ENCODE measurements around the gene LPXN.
"Not testable (repeated sequence)": the region's sequence is repeated elsewhere in the genome, so short reads cannot be mapped to it uniquely, and the experiment has no call there.

Gene LPXN

DNA sequence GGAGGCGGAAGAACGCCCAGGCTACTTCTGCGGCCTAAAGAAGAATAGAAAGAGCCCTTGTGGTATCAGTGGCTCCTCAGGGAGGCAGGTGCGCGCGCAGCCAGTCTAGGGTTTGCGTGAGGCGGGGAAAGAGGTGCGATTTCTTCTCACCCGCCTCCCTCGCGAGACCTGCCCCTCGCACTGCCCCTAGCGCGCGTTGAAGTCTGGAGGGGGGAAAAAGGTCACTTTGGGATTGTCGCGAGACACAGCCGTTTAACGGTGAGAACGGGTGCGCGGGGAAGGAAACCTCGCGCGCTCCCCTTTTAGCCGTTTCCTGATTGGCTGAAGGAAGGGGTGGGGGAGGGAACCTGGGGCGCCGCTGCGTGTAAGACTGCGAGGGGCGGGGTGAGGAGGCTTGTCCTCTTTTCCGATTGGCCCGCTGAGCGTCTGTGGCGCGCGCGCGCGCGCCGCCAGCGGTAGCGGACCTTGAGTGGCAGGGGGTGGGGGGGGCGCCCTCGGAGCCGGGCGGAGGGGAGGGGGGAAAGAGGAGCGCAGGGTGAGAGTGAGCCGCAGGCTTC lies 3.1 kb upstream of the LPXN start, which contains the start of gene ZFP91:
ZFP91 (plus strand) TSS at position 429 of the 557 bp plus-strand sequence. CDS start 219 bp downstream, outside the sequence.
- peak; percentile 95 for DNase-seq

DNA sequence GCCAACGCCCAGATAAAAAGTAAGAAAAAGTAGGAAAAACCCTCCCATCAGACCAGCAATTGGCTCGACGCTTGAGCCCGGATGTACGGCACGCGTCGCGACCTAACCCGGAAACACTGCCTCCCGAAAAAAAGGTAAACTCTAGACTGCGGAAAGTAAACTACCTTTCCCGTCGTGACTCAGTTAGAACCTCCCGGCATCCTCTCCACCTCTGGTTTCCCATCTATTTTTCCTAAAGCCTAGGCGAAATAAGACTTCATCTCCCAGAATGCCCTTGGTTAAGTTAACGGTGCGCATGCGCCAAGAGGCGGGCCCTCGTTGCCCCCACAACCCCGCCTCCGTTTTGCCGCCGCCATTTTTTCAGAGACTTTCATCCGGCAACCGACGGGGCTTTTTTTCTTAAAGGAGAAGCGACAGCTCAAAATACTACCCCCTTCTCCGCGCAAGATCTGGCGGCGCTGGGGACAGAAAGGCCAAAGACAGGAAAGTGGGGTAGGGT lies 2.5 kb upstream of the LPXN start:
- peak; percentile 87 for DNase-seq

DNA sequence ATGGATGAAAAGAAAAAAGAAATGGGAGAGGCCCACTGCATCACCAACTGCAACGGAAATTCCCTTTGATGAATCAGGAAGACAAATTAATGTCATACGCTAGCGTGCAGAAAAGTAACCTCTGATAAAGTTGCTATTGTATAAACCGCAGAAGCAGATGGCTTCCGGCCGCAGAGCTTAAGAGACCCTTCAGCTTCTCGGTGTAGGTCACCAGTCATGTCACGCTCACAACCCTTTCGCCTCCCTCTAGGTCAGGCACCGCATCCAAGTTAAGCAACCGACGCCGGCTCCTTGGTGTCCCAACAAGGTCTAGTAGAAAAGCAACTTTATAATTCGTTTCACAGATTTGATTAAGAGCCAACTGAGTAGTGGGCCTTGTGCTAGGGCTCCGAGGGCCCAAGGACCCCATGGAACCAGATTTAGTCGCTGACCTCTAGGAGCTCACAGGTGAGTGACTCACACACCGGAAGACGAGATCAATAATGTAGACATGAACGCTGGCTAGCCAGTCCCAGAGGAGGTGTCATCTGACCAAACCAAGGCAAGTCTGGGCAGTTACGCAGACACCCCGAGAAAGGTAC lies 2.0 kb upstream of the LPXN start:
- DNase-seq, result peak; percentile 72

GRCh38 chr11:58576887-58577471 lies 1.3 kb upstream of the LPXN start:
- no peak for DNase-seq

- no peak for DNase-seq
These were observed 775 bp downstream of the LPXN start for GRCh38 chr11:58574881-58575280.

GRCh38 chr11:58573451-58574104 lies 2.1 kb downstream of the LPXN start:
- DNase-seq, result peak; percentile 20

GRCh38 chr11:58572906-58573305 lies 2.8 kb downstream of the LPXN start:
- DNase-seq, result not testable (repeated sequence)

- DNase-seq, result peak; percentile 64
These were observed 7.7 kb downstream of the LPXN start for GRCh38 chr11:58567889-58568512.

DNA sequence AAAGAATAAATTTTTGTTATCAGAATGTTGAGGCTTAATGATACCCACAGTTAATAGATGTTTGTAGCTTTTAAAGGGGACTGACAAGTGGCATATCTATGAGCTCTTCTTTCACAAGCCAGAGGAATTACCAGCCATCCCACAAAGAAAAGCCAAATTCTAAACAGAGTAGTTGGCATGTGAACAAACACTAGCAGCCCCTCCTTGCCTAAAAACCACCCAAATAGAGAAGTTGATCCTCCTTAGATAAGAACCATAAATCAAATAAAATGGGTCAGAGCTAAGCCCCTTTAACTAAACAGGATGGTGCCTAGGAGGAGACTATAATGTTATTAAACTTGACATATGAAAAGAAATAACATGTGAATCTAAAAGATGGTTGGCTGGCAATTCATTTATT lies 11.4 kb downstream of the LPXN start:
- DNase-seq, result no peak

DNA sequence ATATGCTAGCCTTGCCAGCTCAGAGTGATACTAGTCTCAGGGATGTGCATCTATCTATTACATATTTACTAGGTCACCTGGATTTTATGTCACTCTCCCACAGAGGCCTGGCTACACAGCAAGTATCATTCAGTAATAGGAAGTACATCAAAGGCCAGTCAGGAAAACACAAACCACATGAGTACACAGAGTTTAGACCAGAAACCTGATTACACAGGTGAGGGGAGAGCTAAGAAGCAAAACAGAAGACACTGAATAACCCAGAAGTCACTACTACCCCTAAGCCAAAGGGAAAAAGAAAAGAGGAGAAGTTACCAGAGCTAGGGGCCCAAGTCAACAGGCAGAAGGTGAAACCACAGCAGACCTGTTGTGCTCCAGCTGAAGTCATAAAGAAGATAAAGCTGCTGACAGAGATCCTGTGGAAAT lies 13.3 kb downstream of the LPXN start:
- no peak for DNase-seq

DNA sequence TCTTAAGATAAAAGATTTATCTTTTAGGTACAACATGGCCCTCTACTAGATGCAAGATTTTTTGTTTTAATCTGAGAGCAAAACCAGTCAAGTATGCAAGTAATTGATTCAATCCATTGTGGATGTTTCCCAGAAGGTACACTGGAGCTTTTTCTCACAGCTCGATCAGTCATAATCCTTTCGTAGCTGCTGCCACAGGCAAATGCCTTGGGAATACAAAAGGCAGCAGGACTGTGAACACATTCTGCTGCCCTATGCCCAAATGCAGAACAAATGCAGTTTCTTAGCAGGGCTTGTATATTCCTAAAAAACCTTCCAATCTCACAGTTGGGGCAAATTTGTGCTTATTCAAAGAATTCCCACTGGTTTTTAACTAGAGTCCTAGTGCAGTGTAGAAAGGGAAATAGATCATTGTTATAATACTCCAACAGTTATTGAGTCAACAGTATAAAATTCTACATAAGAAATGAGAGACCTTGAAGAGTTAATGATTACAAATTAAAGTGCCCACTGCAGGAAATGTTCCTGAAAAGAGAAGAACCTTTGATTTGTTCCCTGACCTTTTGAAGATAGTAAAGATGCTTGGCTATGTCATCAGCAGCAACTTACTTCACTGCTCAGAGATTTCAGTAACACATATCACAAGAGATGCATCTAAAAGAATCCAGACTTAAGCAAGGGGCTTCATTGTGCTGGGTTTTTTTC lies 14.1 kb downstream of the LPXN start:
- DNase-seq, result no peak

- no peak for DNase-seq
These were observed 14.8 kb downstream of the LPXN start for GRCh38 chr11:58560842-58561241.

DNA sequence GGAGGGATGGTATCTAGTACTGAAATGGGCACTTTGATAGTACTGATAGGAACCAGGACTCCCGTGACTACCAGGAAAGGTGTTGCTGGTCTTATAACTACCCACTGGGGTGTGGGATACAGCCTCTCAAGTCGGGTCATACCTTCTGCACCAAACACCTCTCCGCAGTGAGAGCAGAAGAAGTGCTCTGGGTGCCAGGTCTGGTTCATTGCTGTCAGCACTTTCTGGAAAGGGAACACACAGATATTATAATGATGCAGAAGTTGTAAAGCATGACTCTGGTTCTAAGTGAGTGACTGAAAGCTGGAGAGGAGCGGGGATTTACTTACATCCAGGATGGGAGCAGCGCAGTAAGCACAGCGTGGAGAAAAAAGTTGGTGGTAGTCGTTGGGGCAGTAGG lies 26.0 kb downstream of the LPXN start:
- no peak for DNase-seq

GRCh38 chr11:58546841-58547240 lies 28.8 kb downstream of the LPXN start:
- no peak for DNase-seq

DNA sequence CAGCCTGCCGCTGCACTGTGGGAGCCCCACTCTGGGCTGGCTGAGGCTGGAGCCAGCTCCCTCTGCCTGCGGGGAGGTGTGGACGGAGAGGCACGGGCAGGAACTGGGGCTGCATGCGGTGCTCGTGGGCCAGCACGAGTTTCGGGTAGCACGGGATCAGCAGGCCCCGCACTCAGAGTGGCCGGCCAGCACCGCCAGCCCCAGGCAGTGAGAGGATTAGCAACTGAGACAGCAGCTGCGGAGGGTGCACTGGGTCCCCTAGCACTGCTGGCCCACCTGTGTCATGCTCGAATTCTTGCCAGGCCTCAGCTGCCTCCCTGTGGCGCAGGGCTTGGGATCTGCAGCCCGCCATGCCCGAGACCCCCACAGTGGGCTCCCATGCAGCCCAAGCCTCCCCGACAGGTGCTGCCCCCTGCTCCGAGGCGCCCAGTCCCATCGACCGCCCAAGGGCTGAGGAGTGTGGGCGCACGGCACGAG lies 43.8 kb downstream of the LPXN start:
- no peak for DNase-seq

GRCh38 chr11:58530236-58530635 lies 45.4 kb downstream of the LPXN start:
- DNase-seq, result peak; percentile 33

DNA sequence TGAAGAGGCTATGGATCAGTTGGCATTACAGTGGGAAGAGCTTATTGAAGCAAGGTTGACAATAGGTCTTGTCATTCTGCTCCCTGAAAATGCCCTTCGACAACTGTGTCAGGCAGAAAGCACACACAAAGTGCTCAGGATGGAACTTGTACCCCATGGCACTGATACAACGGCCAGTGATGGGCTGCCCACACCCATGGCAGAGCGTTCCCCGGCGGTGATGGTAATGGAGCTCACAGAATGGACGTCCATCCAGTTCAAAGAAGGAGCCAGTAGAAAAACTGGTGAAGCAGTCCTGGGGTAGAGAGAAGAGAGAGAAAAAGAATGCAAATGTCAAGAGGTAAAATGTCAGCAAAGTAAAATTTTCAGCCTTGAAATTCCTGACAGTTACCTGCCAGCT lies 48.2 kb downstream of the LPXN start:
- DNase-seq, result no peak

DNA sequence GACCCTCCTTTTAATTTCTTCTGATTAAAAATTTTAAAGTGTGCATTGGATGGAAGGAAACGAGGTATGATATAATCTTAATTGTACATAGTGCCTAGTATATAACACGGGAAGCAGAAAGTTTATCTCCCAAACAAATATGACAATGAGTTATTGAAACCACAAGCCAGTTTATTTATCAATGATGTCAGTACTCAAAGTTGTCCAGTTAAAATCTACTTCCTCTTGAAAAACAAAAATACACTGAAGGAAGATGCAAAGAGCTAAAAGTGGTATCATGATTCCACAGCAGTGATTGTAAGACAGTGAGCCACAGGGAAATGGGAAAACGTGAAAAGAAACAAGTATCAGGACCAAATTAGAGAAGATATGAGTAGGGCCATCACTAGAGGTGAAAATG lies 48.9 kb downstream of the LPXN start:
- DNase-seq, result no peak

DNA sequence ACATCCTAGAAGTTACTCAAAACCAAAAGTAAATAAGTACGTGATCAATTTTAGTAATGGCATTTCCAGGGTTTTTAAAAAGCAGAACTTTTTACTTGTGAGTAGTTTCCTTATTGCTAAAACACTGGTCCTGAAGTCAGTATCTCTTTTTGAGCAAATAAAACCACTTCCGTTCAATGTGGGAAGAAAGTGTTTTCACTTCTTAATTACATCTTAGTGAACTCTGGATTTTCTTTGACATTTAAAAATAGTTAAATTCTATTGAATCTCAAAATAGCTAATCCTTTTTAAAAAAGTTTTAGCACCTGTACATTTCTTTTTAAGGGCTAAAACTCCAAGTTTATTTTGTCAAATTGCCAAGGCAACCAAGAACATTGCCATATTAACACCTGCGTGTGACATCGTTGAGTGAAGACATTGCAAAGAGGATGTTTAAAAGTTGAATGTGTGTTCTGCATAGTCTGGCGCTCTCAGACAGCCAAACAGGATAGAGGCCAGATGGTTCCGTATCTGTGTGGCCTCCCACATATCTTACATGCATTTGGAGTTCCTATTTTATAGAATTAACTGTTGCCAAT lies 50.5 kb downstream of the LPXN start:
- no peak for DNase-seq

GRCh38 chr11:58524232-58525036 lies 51.2 kb downstream of the LPXN start:
- DNase-seq, result no peak

- DNase-seq, result no peak
These were observed 61.8 kb downstream of the LPXN start for GRCh38 chr11:58513747-58514367.
